Measurements from ENCODE around the gene CLCN7. TPM values are rescaled to one million over a fixed set of nuclear protein-coding genes. Genes with fewer than 3 reads are reported as not detected.

The CLCN7 gene
- total RNA-seq, 2 donors from 2014 or later = 43.3 to 47.0 TPM

DNA sequence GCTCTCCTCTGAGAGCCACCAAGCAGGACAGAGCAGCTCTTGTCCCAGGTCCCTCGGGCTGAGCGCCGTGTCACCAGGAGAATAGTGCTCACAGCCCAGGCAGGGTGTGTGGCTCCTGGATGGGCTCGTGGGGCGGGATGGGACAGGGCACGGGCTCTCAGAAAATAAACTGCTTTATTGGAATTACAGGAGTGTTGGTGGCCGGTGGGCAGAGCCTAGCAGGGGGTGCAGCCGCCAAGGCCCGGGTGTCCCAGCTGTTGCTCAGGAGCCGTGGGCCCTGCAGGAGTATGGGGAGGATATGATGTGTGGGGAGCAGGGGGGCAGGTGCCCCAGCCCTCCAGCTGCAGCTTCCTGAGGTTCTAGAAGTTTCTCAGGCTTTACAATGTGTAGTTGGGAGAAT, 35.4 kb upstream of the CLCN7 start:
- TF ChIP-seq, protein P1, sequence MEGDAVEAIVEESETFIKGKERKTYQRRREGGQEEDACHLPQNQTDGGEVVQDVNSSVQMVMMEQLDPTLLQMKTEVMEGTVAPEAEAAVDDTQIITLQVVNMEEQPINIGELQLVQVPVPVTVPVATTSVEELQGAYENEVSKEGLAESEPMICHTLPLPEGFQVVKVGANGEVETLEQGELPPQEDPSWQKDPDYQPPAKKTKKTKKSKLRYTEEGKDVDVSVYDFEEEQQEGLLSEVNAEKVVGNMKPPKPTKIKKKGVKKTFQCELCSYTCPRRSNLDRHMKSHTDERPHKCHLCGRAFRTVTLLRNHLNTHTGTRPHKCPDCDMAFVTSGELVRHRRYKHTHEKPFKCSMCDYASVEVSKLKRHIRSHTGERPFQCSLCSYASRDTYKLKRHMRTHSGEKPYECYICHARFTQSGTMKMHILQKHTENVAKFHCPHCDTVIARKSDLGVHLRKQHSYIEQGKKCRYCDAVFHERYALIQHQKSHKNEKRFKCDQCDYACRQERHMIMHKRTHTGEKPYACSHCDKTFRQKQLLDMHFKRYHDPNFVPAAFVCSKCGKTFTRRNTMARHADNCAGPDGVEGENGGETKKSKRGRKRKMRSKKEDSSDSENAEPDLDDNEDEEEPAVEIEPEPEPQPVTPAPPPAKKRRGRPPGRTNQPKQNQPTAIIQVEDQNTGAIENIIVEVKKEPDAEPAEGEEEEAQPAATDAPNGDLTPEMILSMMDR (IDR thresholded peaks at IDR 0.05) = no peak
- Histone ChIP-seq H3K27me3 (replicated peaks; ENCODE audit: insufficient read depth) (no peaks in the 10 kb centered on the region), H3K36me3 (peaks cover 1% of the 10 kb centered on the region), H3K9me3 (peaks cover 3% of the 10 kb centered on the region), H3K4me3 (peak overlapping the region; percentile 55), H3K4me1 (ENCODE audit: control insufficient read depth in 1 of 2, low read depth in 2 of 2) (peaks cover 21 to 30% of the 10 kb centered on the region in 2 donors), H3K27ac (peak overlapping the region; percentile 86 to 97)
- ATAC-seq (ENCODE audit: insufficient number of reproducible peaks, low FRiP score, low read depth) = no peak
- DNase-seq (ENCODE audit: low spot score) = no peak

DNA sequence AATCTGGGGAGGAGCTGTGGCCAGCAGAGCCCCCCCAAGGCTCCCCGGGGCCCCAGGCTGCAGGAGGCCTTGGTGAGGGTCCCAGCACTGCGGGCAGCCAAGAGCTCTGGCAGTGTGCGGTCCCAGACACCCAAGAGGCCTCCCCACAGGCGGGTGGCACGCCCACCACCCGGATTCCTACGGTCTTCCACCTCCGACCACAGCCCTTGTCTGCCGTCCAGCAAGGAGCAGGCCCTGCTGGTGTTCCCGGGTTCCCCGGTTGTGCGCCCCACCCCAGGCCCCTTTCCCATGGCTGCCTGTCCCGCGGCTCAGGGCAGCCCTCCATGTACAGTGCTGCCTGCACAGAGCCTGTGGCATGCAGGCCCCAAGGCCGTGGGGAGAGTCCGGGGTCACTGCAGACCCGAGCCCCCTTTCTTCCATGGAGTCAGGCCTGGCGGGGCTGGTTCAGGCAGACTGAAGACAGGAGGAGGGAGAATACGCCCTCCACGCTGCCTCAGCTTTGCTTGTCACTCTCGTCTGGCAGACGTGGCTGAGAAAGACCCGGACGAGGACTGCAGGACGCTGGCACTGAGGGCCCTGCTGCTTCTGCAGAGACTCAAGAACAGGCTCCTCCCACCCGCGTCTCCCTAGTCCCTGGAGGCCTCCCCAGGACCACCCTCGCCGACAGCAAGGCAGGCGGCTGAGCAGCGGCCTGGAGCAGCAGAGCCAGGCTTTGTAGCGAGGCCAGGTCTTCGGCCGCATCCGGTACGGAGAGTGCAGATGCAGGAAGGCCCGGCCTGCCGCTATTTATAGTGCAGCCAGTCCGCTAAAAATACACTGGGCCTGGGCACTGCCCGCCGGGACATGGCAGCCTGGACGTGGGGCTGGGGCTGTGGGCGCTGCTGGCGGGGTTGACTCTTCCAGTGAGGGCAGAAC, 34.7 kb upstream of the CLCN7 start:
- Histone ChIP-seq H3K27ac (peak overlapping the region; percentile 86 to 97), H3K9me3 (peaks cover 3% of the 10 kb centered on the region), H3K4me3 (peak overlapping the region; percentile 55), H3K36me3 (peaks cover 4% of the 10 kb centered on the region), H3K27me3 (replicated peaks; ENCODE audit: insufficient read depth) (no peaks in the 10 kb centered on the region), H3K4me1 (ENCODE audit: control insufficient read depth in 1 of 2, low read depth in 2 of 2) (peaks cover 21 to 30% of the 10 kb centered on the region in 2 donors)
- ATAC-seq (ENCODE audit: insufficient number of reproducible peaks, low FRiP score, low read depth) = peak; percentile 44
- DNase-seq (ENCODE audit: low spot score) = peak; percentile 34
- TF ChIP-seq, protein P1 (IDR thresholded peaks at IDR 0.05) = no peak

DNA sequence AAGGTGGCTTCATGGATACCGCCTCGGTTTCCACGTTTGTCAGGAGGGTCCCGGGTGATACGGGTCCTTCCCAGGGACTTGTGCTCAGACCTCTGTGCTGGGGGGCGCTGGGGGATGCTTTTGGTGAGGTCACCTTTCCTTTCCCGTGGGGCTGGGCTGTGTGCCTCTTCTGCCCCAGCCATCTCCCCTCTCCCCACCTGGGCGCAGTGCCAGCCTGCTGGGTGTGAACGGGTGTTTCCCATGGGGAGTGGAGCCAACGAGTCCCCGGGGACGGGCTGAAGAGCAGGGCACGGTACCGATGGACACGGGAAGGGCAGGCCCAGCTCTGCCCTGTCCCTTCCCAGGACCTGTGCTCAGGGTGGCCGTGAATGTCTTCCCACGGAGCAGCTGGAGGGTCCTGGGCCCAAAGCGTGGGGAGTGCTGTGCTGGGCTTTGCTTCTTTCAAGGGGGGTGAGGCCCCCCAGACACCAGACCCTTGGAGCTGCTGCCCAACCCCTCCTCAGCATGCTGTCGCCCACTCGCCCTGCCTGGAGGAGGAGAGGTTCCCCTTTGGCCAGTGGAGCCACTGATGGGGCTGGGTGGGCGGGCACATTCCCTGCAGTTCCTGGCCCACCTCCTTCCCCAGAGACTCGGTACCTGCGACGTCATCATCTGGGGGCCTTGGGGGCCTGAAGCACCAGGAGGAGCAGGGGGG, 33.8 kb upstream of the CLCN7 start:
- peaks cover 4% of the 10 kb centered on the region for H3K36me3 ChIP-seq
- DNase-seq (ENCODE audit: low spot score) = no peak
- H3K27me3 ChIP-seq (replicated peaks; ENCODE audit: insufficient read depth) = no peaks in the 10 kb centered on the region
- ATAC-seq (ENCODE audit: insufficient number of reproducible peaks, low FRiP score, low read depth) = no peak
- H3K9me3 ChIP-seq = no peaks in the 10 kb centered on the region
- peaks cover 21 to 30% of the 10 kb centered on the region in 2 donors for H3K4me1 ChIP-seq (ENCODE audit: control insufficient read depth in 1 of 2, low read depth in 2 of 2)
- TF ChIP-seq, protein P1 (IDR thresholded peaks at IDR 0.05) = no peak
- H3K27ac ChIP-seq = peak overlapping the region; percentile 86 to 97
- H3K4me3 ChIP-seq = no peak overlapping the region

DNA sequence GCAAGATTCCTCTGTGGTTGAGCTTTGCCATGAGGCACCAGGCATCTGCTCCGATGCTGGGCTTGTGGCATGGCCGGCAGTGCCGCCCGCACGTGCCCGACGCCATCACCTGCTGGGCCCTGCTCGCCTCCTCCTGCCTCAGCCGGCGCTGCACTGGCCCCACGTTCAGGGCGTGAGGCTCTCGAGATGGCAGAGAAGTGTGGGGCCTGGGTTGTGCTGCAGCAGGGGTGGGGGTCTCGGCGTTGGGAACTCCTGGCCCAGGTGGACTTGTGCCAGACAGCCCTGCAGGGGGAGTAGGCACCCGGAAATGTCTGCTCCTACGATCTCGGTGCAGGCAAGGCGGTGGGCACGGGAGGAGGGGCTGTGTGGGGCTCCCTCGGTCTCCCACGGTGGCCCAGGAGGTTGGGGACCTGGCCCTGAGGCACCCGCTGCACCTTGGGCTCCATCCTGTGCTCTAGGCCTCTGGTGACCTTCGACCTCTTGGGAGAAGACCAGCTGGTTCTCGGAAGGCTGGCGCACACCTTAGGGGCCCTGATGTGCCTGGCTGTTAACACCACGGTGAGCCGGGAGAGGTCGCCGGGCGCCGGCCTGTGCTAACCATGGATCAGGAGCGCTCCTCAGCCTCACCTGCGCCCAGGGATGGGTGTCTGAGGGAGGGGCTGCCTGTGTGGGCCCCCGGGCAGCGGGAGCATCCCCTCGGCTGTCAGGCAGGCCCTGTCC, 31.8 kb upstream of the CLCN7 start:
- no peak for DNase-seq (ENCODE audit: low spot score)
- Histone ChIP-seq H3K9me3 (no peaks in the 10 kb centered on the region), H3K4me3 (no peak overlapping the region), H3K27me3 (replicated peaks; ENCODE audit: insufficient read depth) (no peaks in the 10 kb centered on the region), H3K27ac (no peak overlapping the region), H3K36me3 (peaks cover 21% of the 10 kb centered on the region), H3K4me1 (ENCODE audit: control insufficient read depth in 1 of 2, low read depth in 2 of 2) (peaks cover 21 to 30% of the 10 kb centered on the region in 2 donors)
- TF ChIP-seq, protein P1 (IDR thresholded peaks at IDR 0.05) = no peak
- ATAC-seq (ENCODE audit: insufficient number of reproducible peaks, low FRiP score, low read depth) = no peak

Measured in thoracic aorta (tissue), 2 donors.